GM12864 (cell line): ENCODE data around the gene SMCP.

Experiments used
- DNase-seq: peaks from one replicate; pipeline ENCODE4 v3.0.0-alpha.2; 2011; ENCODE audit warnings: low read depth
- H3K4me3 ChIP-seq: 2 replicates; pipeline ENCODE4 v1.5.1; 2011; ENCODE audit warnings: mild to moderate bottlenecking, low read depth, low read length, control low read depth
- TF ChIP-seq, protein P1 (sequence below): IDR thresholded peaks from 2 replicates; pipeline ENCODE4 v1.5.1; 2011; ENCODE audit warnings: low read depth, mild to moderate bottlenecking, moderate library complexity, low read length, control low read depth, inconsistent platforms; ENCODE audit errors: missing control alignments

The SMCP gene

DNA sequence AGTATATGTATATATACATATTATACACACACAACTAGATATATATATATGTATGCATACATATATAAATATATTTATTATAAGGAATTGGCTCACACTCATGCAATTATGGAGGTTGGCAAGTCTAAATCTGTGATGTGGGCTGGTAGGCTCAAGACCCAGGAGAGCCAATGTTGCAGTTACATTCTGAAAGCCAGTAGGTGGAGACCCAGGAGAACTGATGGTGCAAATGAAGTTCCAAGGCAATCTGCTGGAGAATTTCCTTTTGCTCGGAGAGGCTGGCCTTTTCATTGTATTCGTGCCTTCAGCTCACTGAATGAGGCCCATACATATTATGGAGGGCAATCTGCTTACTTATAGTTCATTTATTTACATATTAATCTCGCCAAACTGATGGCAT is 39.7 kb downstream of the SMCP start:
- DNase-seq, result no peak
- TF ChIP-seq, protein P1, sequence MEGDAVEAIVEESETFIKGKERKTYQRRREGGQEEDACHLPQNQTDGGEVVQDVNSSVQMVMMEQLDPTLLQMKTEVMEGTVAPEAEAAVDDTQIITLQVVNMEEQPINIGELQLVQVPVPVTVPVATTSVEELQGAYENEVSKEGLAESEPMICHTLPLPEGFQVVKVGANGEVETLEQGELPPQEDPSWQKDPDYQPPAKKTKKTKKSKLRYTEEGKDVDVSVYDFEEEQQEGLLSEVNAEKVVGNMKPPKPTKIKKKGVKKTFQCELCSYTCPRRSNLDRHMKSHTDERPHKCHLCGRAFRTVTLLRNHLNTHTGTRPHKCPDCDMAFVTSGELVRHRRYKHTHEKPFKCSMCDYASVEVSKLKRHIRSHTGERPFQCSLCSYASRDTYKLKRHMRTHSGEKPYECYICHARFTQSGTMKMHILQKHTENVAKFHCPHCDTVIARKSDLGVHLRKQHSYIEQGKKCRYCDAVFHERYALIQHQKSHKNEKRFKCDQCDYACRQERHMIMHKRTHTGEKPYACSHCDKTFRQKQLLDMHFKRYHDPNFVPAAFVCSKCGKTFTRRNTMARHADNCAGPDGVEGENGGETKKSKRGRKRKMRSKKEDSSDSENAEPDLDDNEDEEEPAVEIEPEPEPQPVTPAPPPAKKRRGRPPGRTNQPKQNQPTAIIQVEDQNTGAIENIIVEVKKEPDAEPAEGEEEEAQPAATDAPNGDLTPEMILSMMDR, result peak; percentile 35
- no peak overlapping the region for H3K4me3 ChIP-seq

DNA sequence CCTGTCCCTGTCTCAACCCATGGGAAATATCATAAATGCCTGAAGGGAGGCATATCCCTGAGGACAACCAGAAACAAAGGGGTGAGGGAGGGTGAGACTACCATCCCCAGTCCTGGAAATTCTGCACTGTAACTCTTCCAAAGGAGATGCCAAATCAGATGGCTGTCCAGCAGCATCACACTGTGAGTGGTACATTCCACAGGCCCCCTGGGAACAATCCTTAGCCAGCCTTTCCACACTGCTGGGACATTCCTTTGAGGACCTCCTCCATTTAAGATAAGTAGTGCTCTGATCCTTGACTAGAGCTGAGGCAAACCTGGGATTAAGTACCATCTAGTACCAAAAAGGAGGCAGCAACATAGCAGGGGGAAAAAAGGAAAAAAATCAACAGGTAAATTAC is 40.9 kb downstream of the SMCP start:
- DNase-seq, result no peak
- TF ChIP-seq, protein P1, result no peak
- no peak overlapping the region for H3K4me3 ChIP-seq

DNA sequence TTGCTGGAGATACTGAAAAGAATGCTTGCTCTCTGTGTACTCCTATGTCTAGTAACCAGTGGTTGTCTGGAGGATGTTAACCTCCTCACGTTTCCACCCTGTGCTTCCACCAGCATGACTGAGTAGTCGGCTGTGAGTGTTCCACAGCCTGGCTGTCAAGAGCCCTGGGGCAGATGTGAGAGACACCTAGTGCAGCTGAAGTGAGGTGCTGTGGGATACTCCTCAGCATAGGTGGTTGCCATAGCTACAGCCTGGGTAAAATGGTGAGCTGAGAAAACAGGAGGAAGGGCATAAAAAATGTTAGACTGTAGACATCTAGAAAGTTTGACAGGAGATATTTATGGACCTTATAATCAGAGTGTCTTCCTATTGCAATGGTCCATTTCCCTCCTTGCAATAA is 46.1 kb downstream of the SMCP start:
- DNase-seq, result no peak
- no peak overlapping the region for H3K4me3 ChIP-seq
- TF ChIP-seq, protein P1, result no peak

DNA sequence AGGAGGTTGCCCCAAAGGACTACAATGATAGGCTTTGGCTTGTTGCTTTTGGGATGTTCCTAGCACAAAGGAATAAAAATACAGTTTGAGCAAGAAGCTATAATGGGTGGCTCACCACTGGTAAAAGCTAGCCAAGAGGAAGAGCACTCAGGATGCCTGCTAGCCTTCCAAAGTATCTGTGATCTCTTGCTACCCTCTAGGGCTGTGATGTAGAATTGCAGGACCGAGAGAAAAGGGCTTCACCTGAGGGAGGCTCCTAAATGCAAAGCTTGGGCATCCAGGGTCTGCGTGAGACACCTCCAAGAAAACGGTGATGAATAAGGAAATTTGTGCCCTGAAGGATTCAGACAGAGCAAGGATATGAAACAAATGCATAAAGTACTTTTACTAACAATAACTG is 48.0 kb downstream of the SMCP start:
- DNase-seq, result no peak
- TF ChIP-seq, protein P1, result peak; percentile 79
- H3K4me3 ChIP-seq, result no peak overlapping the region

DNA sequence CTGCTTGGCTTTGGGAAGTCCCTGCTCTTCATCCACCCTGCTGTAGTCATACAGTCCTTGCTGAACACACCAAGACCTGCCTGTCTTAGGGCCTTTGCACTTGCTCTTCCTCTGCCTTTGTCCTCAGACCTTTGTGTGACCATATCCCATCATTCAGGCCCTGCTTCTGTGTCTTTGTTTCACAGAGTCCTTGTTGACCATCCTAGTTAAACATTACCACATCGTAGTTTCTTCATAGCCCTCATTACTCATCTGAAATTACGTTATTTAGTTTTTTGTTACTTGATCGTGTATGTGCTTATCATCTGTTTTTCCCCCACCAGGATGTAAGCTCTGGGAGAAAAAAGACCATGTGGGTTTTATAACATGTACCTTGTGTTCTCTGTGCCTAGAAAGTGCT is 50.5 kb downstream of the SMCP start:
- DNase-seq, result no peak

DNA sequence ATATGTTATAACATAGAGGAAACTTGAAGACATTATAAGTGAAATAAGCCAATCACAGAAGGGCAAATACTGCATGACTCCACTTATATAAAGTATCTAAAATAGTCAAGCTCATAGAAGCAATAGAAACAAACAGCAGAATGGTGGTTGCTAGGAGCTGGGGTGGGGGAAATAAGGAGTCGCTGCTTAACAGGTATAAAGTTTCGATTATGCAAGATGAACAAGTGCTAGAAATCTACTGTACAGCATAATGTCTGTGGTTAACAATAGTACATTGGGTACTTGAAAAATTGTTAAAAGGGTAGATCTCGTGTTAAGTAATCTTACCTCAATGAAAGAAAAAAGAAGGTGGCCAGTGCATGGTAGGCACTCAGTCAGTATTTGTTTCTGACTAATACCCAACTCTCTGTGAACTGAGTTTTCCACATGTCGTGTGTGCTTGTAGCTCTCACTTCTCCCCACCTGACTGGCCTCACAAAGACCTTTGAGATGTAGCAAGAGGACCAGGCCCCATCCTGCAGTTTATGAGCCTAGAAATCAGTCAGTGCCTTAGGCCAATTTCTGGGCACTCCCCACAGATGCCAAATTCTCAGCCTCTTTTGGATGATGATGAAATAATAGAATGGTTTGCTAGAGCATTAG is 54.2 kb downstream of the SMCP start:
- no peak overlapping the region for H3K4me3 ChIP-seq
- TF ChIP-seq, protein P1, result no peak
- DNase-seq, result no peak

More for the DNA sequence above, 50.5 kb downstream of the SMCP start:
- no peak overlapping the region for H3K4me3 ChIP-seq
- TF ChIP-seq, protein P1, result no peak

DNA sequence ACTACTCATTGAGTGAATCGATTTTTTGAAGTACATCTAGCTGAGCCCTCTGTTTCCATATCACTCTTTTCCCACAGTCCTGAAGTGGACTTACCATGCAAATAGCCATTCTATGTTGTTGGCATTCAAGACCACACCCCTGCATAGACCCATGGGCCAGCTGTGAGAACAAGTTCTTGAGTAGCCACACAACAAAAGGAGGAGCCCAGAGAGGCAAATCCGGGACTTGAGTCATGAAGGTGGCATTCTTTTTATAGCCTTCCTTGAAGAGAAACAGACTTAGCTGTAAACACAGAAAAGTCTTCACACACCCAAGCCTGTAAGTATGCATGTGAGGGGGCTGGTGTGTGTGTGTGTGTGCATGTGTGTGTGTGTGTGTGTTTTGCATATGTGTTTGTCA is 55.1 kb downstream of the SMCP start:
- no peak for DNase-seq
- TF ChIP-seq, protein P1, result no peak
- no peak overlapping the region for H3K4me3 ChIP-seq
